HG02623 (cell line): ENCODE measurements around the gene HOXA13.

Experiments used
- ATAC-seq: cut with Tn5 transposase; IDR thresholded peaks from one replicate; pipeline ENCODE4 v1.9.1; 2021; ENCODE audit warnings: moderate library complexity; ENCODE audit not compliant: unreplicated experiment

HOXA13 gene

GRCh38 chr7:27199849-27200760 is at the start of gene HOXA13:
TSS of gene HOXA13 (minus strand) at chr7:27200091. CDS start at chr7:27200077, 14 bp downstream.
- ATAC-seq: no peak

- no peak for ATAC-seq
These were observed 49.2 kb upstream of the HOXA13 start for GRCh38 chr7:27248911-27249723.

GRCh38 chr7:27248427-27248806 is 48.5 kb upstream of the HOXA13 start:
- ATAC-seq: no peak

- no peak for ATAC-seq
These were observed 47.8 kb upstream of the HOXA13 start for GRCh38 chr7:27247452-27248426.

- no peak for ATAC-seq
These were observed 47.1 kb upstream of the HOXA13 start for GRCh38 chr7:27247000-27247399.

- ATAC-seq: no peak
These were observed 46.2 kb upstream of the HOXA13 start for GRCh38 chr7:27245798-27246691.

- ATAC-seq: no peak
These were observed 45.4 kb upstream of the HOXA13 start for GRCh38 chr7:27245124-27245797.

GRCh38 chr7:27244488-27245123 is 44.7 kb upstream of the HOXA13 start:
- no peak for ATAC-seq

GRCh38 chr7:27243340-27244163 is 43.7 kb upstream of the HOXA13 start:
- no peak for ATAC-seq

- ATAC-seq: no peak
These were observed 42.9 kb upstream of the HOXA13 start, which contains the start of gene EVX1 for GRCh38 chr7:27242555-27243339. TSS of gene EVX1 (plus strand) at chr7:27242802. CDS start at chr7:27243031, 229 bp downstream.

GRCh38 chr7:27242154-27242553 is 42.3 kb upstream of the HOXA13 start:
- ATAC-seq: no peak

- no peak for ATAC-seq
These were observed 41.5 kb upstream of the HOXA13 start for GRCh38 chr7:27241189-27242056.

GRCh38 chr7:27240015-27240731 is 40.3 kb upstream of the HOXA13 start:
- no peak for ATAC-seq

GRCh38 chr7:27239387-27240014 is 39.6 kb upstream of the HOXA13 start:
- no peak for ATAC-seq

GRCh38 chr7:27238979-27239386 is 39.1 kb upstream of the HOXA13 start:
- no peak for ATAC-seq
